ENCODE data around the gene AKT1. TPM values are rescaled to one million over a fixed set of nuclear protein-coding genes. Genes with fewer than 3 reads are reported as not detected.

Gene AKT1
- total and polyA plus RNA-seq, 2 of the 13 experiments (the other 11 are each of a cell fraction or from before 2014, with no cell fraction given) = 96.2 to 116 TPM

- Histone ChIP-seq H3K27ac (ENCODE audit: extremely low read length, insufficient read depth, low read length) (peak overlapping the region; percentile 88), H3K4me1 (ENCODE audit: insufficient read depth, low read length) (peaks cover 55% of the 10 kb centered on the region), H3K79me2 (ENCODE audit: insufficient read depth, low read length) (peaks cover 43% of the 10 kb centered on the region), H4K20me1 (ENCODE audit: insufficient read depth, low read length) (peaks cover 30% of the 10 kb centered on the region), H3K4me3 (replicated peaks in 1 of 3; ENCODE audit: insufficient read depth in 1 of 3, low read depth in 2 of 3, low read length in 3 of 3) (peak overlapping the region; percentile 78 to 94 (median 80)), H3K4me2 (ENCODE audit: low read depth, low read length) (peak overlapping the region; percentile 94), H2AFZ (ENCODE audit: low read length) (no peak overlapping the region), H3K27me3 (ENCODE audit: control insufficient read depth in 1 of 2, insufficient read depth in 2 of 2, low read length in 2 of 2) (no peaks in the 10 kb centered on the region), H3K9me3 (ENCODE audit: low read length) (no peaks in the 10 kb centered on the region), H3K36me3 (replicated peaks in 1 of 2; ENCODE audit: control insufficient read depth in 1 of 2, insufficient read depth in 2 of 2, low read length in 2 of 2) (peaks cover 13 to 31% of the 10 kb centered on the region in 2 experiments), H3K9ac (ENCODE audit: insufficient read depth, low read depth, low read length) (peak overlapping the region; percentile 91)
- no peak for DNase-seq (ENCODE audit: low spot score)
- BruUV-seq (replicated peaks) = no TSS peak
- intact Hi-C loops (cut with micrococcal nuclease; ENCODE audit: unreplicated experiment) = no loop called here
- no peak for ATAC-seq
- in situ Hi-C loops (cut with HindIII; ENCODE audit: extremely low pct_ligation_motif_present, low pct_unique_long_range_greater_than_20kb) = no loop called here
- no peak for FAIRE-seq
- POLR2A ChIA-PET = interaction anchor here (2.3 to 3.5 kb wide), 4 partner anchors 12 to 89 kb away, joined by 13 to 72 read pairs (median 24); no protein-coding TSS in a partner anchor
- 5% methylated on average over 13 of the region's 13 CpGs for WGBS (ENCODE audit: low lambda C conversion rate)
- CTCF ChIA-PET (ENCODE audit: low intra/inter-chr PET ratio, low total read pairs) = no interaction called here
- TF ChIP-seq ZNF468 (CRISPR knock-in tag; IDR thresholded peaks at IDR 0.05) (no peak), RBM22 (optimal IDR thresholded peaks at IDR 0.05; ENCODE audit: low read length) (peak; percentile 84), ZNF687 (CRISPR knock-in tag; IDR thresholded peaks at IDR 0.05) (0 out of 2 replicates have a peak, but pooled peaks have one; percentile 38), ZNF432 (CRISPR knock-in tag; IDR thresholded peaks at IDR 0.05; ENCODE audit: borderline replicate concordance) (no peak), ZBTB46 (CRISPR knock-in tag; IDR thresholded peaks at IDR 0.05; ENCODE audit: borderline replicate concordance) (no peak), TFAP4 (IDR thresholded peaks at IDR 0.05; ENCODE audit: borderline replicate concordance, low read depth) (peak; percentile 88), CCDC6 (CRISPR knock-in tag; IDR thresholded peaks at IDR 0.05) (0 out of 2 replicates have a peak, but pooled peaks have one; percentile 32), POLR2G (IDR thresholded peaks at IDR 0.05; ENCODE audit: low read depth, low read length) (peak; percentile 27), ZNF761 (CRISPR knock-in tag; conservative IDR thresholded peaks at IDR 0.05) (no peak), TRAFD1 (CRISPR knock-in tag; IDR thresholded peaks at IDR 0.05; ENCODE audit: borderline replicate concordance) (no peak), NFATC3 (CRISPR knock-in tag; IDR thresholded peaks at IDR 0.05) (no peak), RXRB (CRISPR knock-in tag; IDR thresholded peaks at IDR 0.05; ENCODE audit: borderline replicate concordance) (no peak; the same call in 1 of the 2 replicates), ZNF430 (CRISPR knock-in tag; IDR thresholded peaks at IDR 0.05) (peak; percentile 74; the same call in 1 of the 2 replicates), NKX3-1 (CRISPR knock-in tag; IDR thresholded peaks at IDR 0.05) (no peak), PHF20 (CRISPR knock-in tag; IDR thresholded peaks at IDR 0.05) (0 out of 2 replicates have a peak, but pooled peaks have one; percentile 29)
Measured at GRCh38 chr14:104754213-104754851, 41.2 kb downstream of the AKT1 start.
